ENCODE measurements around the gene CPNE7.

The CPNE7 gene

GRCh38 chr16:89575247-89576152 is at the start of gene CPNE7:
CPNE7 (plus strand) TSS chr16:89575758; CDS start chr16:89575898, 140 bp downstream.
- DNase-seq (ENCODE audit: low spot score): peak; percentile 54

DNA sequence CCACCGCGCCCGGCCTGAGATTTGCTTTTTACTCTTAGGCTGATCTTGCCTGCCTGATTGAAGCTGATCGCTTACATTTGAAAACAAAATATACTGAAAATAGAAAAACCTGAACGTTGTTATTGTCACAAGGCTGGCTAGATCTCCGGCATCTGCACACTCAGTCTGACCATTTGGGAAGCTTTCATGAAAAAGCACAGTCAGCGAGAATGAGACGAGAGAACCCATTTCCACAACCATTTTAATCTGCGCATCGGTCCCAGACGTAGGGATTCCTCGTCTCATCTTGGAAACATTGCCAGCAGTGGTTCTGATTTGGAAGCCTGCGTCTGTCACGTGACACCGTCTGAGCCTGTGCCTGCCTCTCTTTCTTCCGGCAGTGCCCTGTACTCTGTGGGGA is 46.5 kb upstream of the CPNE7 start:
- no peak for DNase-seq (ENCODE audit: low spot score)

- no peak for DNase-seq (ENCODE audit: low spot score)
These were observed 44.9 kb upstream of the CPNE7 start for GRCh38 chr16:89530401-89531381.

GRCh38 chr16:89531821-89532526 is 43.6 kb upstream of the CPNE7 start:
- no peak for DNase-seq (ENCODE audit: low spot score)

GRCh38 chr16:89534252-89534756 is 41.3 kb upstream of the CPNE7 start:
- peak; percentile 54 for DNase-seq (ENCODE audit: low spot score)

GRCh38 chr16:89536371-89536770 is 39.2 kb upstream of the CPNE7 start:
- no peak for DNase-seq (ENCODE audit: low spot score)

DNA sequence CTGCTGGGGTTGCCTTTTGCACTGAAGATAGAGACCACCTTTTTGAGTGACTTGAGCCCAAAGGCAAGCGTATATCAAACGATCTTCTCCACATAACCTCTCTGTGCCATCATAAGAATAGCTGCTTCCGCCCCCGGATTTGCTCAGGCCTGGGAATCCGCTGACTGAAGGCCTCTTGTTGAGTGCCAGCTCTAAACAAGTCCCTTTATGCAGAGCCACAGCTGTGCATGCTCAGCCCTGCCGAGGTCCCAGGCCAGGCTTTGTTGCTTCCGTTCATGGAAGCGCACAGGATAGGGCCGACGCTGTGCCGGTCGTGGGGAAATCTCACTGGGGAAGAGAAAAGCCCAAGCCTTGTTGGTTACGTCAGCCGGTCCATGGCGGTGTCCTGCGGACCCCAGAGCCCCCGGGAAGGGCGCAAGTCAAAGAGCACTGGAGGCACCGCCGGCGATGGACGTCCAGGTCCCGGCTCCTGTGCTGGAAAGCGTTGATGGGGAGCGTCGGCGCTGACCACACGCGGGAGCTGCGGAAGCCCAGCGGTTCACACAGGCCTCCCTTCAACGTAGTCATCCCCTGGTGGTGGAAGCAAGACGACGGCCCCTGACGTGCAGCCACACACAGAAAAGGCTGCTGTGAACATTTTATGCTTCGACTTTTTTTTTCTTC is 38.5 kb upstream of the CPNE7 start:
- DNase-seq (ENCODE audit: low spot score): no peak

- DNase-seq (ENCODE audit: low spot score): no peak
These were observed 38.0 kb upstream of the CPNE7 start for GRCh38 chr16:89537549-89537925.

DNA sequence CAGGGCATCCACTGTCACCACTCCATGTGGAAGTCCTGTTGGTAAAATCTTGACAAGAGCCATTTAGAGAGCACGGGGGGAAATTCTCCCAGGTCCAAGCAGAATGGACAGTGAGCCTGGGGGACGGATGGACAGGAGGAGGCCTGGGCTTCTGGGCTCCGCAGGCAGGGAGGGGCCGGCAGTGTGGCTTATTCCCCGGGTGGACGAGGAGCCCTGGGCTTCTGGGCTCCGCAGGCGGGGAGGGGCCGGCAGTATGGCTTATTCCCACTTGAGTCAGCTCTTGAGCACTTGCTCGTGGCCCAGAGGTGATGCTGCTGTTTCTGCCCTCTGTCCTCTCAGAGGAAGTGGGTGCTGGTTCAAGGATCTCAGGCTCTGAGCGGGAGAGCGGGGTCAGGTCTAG is 37.3 kb upstream of the CPNE7 start:
- no peak for DNase-seq (ENCODE audit: low spot score)

DNA sequence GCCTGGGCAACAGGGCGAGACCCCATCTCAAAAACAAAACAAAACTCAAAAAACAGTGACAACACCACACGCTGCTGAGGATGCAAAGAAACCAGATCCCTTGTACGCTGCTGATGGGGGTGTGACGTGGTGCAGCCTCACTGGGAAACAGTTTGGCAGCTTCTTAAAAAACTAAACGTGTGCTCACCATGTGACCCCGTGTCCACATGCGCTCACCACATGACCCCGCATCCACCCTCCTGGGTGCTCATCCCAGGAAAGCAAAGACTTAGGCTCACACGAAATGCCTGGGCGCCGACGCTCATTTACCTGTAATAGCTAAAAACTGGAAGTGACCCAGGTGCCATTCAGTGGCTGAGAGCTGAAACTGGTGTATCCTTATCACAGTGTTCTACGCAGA is 35.0 kb upstream of the CPNE7 start:
- DNase-seq (ENCODE audit: low spot score): no peak

GRCh38 chr16:89541792-89542191 is 33.8 kb upstream of the CPNE7 start:
- no peak for DNase-seq (ENCODE audit: low spot score)

DNA sequence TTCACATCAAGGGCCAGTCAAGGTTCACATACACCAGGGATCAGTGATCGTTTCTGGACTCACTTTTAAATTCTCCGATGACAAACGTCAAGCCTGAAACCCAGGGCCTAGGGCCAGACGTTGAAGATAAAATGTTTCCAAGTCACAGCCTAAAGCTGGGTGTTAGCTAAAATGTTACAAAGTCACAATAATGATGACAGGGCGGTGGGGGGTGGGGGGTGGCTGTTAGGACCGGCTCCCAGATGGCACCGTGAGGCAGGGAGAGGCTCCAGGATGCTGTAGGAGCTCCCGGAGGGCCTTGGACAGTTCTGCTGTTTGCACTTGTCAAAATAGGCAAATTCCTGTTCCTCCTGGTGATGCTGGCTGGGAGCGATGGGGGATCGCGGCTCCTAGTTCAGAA is 31.4 kb upstream of the CPNE7 start:
- no peak for DNase-seq (ENCODE audit: low spot score)

GRCh38 chr16:89544713-89545043 is 30.9 kb upstream of the CPNE7 start:
- no peak for DNase-seq (ENCODE audit: low spot score)

GRCh38 chr16:89545044-89545830 is 30.3 kb upstream of the CPNE7 start:
- DNase-seq (ENCODE audit: low spot score): no peak

GRCh38 chr16:89545831-89546574 is 29.6 kb upstream of the CPNE7 start:
- DNase-seq (ENCODE audit: low spot score): no peak

- DNase-seq (ENCODE audit: low spot score): no peak
These were observed 28.8 kb upstream of the CPNE7 start for GRCh38 chr16:89546781-89547180.

DNA sequence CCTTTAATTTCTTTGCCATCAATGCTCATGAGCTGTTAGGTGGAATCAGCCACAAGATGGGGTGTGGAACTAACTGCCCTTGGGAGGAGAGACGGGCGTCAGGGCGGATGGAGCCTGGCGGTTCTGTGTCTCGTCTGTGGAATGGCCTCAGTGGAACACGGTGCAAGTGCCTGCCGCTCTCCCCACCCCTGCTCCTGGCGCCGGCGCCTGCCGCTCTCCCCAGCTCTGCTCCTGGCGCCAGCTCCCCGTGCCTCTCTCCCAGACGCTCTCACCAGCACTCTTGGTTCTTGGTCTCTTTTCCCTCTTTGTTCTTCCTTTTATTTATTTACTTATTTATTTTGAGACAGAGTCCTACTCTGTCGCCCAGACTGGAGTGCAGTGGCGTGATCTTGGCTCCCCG is 28.3 kb upstream of the CPNE7 start:
- no peak for DNase-seq (ENCODE audit: low spot score)

GRCh38 chr16:89547860-89548259 is 27.7 kb upstream of the CPNE7 start:
- DNase-seq (ENCODE audit: low spot score): no peak

DNA sequence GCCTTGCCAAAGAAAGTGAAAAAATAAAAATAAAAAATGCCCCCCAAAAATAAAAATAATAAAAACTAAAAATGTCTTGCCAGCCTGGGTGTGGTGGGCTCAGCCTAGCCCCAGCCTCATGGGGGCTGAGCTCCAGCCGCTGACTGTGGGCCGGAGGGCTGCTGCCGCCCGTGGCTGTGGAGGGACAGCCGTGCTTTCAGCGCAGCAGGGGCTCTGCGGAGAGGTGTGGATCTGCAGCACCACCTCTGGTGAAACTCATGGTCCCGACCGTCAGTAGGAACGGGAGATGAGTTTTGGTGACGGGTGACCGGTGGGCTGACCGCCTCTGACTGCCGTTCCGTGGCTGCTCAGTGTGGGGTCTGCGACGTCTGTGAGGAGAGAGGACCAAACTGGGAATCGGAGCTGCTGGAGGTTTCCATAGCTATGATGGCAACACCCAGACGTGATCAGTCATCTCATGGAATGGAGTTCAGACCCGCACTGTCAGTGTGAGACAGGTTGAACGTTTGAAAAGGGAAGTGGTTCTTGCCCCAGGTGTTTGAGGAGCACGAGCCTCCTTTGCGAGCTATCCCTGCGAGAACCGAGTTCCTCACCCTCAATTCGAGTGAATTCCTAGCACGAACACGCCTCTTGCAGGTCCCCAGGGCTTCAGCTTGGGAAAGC is 27.1 kb upstream of the CPNE7 start:
- peak; percentile 24 for DNase-seq (ENCODE audit: low spot score)

All from germinal center (tissue), 1 donor.